Ammon's horn (tissue), 1 donor: ENCODE data around the gene MEIS2.

Experiments used
- DNase-seq: peaks from one replicate; pipeline ENCODE4 v3.0.0-alpha.2; 2016; ENCODE audit warnings: low spot score

MEIS2 gene

GRCh38 chr15:37098468-37099318 lies 1.7 kb downstream of the MEIS2 start:
- peak; percentile 58 for DNase-seq

DNA sequence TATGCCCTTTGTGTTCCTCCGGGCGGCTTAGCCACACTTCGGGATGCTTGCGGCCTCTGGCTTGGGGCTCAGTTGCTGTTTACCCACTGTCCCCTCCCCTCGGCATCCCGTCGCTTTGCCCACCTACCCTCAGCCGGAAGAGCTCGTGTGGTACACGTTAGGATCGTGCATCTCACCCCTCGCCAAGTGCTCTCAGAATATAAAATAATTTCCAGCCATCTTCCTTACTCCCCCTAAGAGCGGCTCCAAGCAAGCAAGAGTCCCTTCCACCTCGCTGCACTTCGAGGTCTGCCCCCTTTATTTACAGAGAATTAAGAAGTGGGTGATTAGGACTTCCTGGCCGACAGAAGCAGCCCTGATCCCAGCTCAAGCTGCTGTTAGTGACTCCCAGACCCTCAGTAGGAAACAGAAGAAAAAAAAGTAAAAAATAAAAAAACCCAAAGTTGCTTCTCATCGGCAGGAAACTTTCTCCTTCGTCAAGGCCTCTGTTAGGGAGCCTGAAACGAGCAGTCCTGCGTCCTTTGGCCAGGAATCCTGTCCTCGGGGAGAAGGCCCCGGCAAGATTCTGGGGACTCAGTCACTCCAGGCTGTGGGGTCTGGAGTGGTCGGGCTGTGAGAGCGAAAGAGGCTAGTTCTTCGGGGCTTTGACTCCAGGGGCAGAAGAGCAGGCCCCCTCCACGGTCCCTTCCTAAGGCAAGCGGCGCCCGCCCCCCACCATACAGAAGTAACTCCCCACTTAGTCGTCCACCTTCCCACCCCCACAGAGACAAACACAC lies 3.0 kb downstream of the MEIS2 start:
- DNase-seq, result no peak

DNA sequence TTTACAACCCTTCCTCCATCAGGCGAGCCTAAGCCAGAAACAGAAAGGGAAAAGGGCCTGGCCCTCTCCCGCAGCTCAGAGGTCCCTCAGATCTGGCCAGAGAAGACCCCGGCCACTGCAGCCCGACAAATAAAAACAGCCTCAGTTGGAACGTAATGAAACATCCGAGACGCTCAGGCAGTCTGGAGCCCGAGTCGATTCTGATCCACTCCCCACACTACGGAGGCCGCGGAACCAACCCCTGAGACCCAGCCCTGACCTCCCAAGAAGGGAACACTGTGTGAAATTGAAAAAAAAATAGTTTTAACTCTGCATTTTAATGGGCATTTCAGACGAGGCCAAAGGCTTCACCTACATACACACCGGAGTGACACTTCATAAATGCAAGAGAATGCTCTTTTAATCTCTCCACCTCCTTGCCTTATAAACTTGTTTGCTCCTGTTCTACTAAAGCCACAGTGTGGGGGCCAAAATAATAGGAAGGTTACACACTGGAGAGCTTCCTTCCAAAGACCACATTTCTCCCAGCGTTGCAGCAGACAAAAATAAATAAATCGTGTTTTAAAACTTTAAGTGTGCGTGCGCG lies 3.7 kb downstream of the MEIS2 start:
- DNase-seq, result no peak

DNA sequence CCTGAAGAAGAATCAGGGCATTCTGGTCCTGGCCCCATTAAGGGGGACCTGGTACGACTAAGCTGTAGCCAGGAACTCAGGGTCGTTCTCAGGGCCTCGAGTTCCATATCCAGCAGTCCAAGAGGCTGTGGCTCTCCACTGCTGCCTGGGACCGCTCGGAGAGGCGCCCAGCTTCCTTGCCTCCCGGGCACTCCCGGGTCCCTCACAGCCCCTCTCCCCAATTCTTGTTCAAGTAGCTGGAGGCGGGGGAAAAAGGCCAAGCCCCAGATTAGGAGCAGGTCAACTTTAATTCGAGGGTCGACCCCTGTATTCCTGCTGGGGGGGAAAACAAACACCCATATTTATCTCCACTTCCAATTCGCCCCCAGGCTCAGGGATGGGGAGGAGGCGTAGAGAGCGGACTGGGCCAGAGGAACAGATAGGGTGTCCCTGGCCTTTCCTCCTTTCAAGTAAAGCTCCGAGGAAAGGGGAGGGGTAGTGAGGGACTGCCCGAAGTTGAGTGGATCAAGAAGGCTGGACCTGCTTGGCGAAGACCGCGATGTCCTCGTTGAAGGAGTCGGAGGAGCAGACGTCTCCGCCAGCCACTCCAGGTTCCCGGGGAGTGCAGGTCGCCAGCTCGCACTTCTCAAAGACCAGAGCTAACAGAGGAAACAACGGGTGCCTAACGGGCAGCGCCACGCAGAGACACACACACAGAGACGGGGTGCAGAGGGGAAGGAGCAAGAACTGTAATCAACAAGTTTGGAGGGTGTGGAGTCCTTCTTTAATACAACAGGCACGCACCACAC lies 4.4 kb downstream of the MEIS2 start:
- peak; percentile 43 for DNase-seq

- DNase-seq, result no peak
These were observed 5.2 kb downstream of the MEIS2 start for GRCh38 chr15:37094915-37095711.

- no peak for DNase-seq
These were observed 5.9 kb downstream of the MEIS2 start for GRCh38 chr15:37094333-37094914.

DNA sequence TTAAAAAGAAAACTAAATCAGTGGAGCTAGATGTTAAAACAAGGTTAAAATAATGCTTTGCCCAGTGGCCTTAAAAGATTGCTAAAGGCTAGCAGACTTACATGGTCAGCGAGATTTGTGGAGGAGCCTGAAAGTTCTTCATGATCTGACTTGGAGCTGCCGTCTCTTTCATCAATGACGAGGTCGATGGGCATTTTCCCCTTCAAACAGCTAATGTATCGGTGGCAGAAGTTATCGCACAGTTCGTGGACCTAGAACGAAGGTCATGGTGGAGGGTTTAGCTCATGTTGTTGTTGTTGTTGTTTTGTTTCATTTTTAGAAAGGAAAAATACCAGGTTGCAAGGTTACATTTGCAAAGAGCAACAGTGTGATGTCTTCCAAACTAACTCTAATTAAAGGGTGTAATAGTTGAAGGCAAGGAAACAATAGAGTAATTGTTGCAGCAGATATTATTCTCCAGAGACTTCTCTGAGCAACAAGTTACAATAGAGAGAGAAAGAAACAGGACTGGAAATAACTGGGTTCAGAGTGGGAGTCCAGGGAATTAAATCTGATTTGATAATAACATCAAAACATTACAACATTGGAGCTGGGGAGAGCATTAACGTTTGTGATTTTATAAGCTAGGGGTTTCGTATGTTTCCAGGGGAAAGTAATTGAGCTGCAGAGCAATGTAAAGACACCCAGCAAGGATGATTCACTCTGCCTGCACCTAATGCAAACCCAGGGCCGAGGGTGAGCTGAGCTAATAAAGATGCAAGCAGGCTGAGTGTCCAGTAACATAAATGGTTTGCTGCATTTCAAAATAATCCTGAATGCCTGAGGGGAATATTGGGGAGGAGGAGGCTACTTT lies 6.6 kb downstream of the MEIS2 start:
- no peak for DNase-seq

- no peak for DNase-seq
These were observed 9.7 kb downstream of the MEIS2 start for GRCh38 chr15:37090543-37091175.

DNA sequence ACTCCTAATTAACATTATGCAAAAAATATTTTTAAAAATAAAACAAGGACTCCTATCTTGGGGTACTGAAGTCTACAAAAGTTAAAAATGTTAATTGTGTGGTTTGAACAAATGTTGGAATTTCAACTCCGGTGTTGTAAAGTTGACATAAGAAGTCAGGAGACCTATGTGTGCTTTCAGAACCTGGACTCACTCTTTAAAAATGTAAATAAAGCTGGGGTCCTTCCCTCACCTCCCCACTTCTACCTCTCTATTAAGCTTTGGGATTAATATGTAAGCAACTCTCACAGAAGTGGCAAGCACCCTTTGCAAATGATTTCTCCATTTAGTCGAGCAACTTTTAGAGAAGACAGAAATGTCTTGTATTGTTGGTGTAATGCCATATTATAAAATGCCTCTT lies 11.9 kb downstream of the MEIS2 start:
- no peak for DNase-seq

DNA sequence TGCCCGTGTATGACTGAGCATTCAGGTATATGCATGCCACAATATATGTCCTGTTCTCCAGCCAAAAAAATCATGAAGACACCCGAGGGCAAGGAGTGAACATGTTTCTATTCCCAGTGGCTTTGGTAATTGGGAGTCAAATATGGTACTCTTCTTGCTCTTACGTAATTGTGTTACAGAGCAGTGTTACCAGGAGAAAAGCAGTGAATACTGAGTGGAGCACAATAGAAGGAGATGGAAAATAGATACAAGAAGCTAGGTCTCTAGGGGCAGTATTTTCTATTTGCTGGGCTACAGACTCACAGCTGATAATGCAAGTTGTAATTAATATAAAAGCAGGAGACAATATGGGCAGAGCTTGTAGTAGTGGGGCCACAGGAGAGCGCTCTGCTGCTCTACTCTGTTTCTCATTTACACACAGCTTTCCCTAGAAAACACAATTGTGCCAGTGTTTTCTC lies 13.2 kb downstream of the MEIS2 start:
- DNase-seq, result no peak

DNA sequence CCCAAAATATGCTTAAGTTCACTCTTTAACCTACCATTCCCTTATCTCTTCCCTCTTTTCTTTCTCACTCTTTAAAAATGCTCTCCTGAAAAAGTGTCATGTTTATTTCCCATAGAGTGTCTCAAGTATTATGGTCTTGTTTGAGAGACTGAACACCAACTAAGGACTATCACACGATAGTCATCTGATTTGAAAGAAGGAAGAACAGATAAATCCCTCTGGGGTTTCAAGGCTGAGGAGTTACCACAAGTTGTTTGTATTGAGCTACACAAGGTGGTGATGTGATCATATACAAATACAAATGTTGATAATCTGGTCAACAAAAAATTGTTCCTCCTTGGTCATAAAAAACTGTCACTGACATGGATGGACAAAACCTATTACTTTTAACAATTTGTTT lies 13.8 kb downstream of the MEIS2 start:
- no peak for DNase-seq

GRCh38 chr15:37086120-37086519 lies 14.2 kb downstream of the MEIS2 start:
- no peak for DNase-seq

DNA sequence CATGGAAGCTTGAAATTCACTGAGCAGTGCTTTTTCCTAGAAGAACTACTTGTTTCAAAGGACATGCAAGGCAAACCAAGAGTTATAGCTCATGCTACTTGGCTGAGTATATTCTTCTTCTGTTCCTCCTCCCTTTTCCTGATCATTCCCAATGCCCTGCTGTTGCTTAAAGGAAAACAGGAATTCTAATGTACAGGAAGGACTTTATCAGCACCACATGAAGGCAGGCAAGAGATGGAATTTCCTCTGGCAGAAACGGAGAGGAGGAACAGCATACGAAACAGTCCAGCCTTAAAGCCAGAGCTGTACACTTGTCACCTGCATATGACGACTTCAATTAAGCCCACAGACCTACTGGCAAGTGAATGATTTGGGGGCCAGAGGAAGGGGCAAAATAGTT lies 15.7 kb downstream of the MEIS2 start:
- no peak for DNase-seq

GRCh38 chr15:37083610-37084009 lies 16.7 kb downstream of the MEIS2 start:
- no peak for DNase-seq

- DNase-seq, result no peak
These were observed 18.4 kb downstream of the MEIS2 start for GRCh38 chr15:37081983-37082382.

GRCh38 chr15:37080261-37080921 lies 20.0 kb downstream of the MEIS2 start:
- DNase-seq, result no peak

- peak; percentile 72 for DNase-seq
These were observed 20.6 kb downstream of the MEIS2 start for GRCh38 chr15:37079726-37080125.

- no peak for DNase-seq
These were observed 21.8 kb downstream of the MEIS2 start for GRCh38 chr15:37078566-37078965.
